Middle frontal gyrus (tissue), 1 donor: ENCODE results near the gene DNAH14.
"Not testable (repeated sequence)": the region's sequence is repeated elsewhere in the genome, so short reads cannot be mapped to it uniquely, and the experiment has no call there.

Experiments used
- DNase-seq: peaks from one replicate; pipeline ENCODE4 v3.0.0-alpha.2; 2015; ENCODE audit warnings: low spot score; ENCODE audit errors: extremely low spot score

The DNAH14 gene

DNA sequence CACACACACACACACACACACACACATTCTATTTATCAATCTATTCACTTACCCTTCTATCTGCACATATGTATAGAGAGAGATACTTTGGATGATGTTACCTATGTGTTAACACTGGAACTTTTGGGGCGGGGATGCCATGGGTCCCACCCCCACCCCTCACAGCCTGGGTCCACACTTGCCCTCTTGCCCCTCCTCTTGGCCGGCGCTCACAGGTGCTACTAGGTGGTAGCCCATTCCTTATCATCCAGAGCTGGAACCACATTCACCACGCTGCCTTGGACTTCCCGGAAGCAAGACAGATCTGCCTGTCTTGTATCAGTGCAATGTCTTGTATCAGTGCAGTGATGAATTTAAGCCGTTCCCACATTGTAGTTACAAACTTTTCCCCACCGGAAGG is 413.2 kb downstream of the DNAH14 start:
- no peak for DNase-seq

GRCh38 chr1:225343618-225344017 is 414.1 kb downstream of the DNAH14 start:
- DNase-seq: no peak

DNA sequence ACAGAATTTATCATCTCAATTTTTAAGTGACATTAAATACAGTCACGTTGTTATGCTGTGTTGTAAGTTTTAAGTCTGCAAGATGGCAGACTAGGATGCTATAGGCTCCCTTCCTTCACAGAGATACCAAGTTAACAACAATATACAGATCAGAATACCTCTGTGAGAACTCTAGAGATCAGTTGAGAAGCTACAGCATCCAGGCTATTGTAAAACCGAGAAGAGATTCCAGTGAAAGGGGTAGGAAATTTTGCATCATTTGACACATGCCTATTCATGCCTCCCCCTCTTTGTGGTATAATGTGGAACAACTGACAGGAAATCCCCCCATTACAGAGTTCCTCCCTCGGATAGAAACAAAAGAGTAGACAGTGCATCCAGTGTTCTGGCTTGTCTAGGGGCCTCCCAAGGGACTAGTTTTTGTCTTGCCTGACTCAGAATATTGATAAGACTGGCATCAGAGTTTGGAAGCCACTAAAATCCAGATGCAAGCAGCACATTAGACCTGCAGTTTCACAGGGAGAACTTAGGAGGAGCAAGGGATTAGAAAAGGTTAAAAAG is 417.7 kb downstream of the DNAH14 start:
- DNase-seq: no peak

- no peak for DNase-seq
These were observed 418.9 kb downstream of the DNAH14 start for GRCh38 chr1:225348400-225348799.

DNA sequence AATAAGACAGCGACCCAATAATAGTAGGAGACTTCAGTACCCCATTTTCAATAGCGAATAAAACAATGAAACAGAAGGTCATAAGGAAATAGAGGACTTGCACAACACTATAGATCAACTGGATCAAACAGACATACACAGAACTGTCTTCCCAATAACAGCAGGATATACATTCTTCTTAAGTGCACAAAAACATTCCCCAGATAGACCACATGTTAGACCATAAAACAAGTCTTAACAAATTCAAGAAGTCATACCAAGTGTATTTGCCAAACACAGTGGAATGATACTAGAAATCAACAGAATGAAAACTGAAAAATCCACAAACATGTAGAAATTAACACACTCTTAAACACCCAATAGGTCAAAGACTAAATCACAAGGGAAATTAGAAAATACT is 420.4 kb downstream of the DNAH14 start:
- DNase-seq: no peak

DNA sequence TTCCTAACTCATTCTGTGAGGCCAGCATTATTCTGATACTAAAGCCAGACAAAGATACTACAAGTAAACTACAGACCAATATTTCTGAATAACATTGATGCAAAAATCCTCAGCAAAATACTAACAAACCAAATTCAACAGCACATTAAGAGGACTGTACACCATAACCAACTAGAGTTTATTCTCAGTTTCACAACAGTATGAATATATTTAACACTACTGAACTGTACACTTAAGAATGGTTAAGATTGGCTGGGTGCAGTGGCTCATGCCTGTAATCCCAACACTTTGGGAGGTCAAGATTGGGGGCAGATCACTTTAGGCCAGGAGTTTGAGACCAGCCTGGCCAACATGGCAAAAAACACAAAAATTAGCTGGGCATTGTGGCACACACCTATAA is 421.4 kb downstream of the DNAH14 start:
- DNase-seq: no peak

DNA sequence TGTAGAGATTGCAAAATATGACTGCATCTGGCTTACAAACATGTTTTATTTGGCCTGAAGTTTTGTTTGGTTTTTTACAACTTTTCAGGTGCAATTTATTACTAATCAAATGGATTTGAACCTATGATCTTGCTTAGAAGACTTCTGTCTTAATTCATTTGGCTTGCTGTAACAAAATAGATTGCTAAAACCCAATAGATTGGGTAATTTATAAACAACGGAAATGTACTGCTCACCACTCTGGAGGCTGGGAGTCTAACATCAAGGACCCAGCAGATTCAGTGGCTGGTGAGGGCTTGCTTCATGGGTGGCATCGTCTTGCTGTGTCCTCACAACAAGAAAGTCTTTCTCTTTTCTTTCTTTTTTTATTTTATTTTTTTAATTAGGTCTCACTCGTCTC is 425.4 kb downstream of the DNAH14 start:
- no peak for DNase-seq

- no peak for DNase-seq
These were observed 426.4 kb downstream of the DNAH14 start for GRCh38 chr1:225355863-225356262.

GRCh38 chr1:225360119-225360518 is 430.6 kb downstream of the DNAH14 start:
- DNase-seq: no peak

DNA sequence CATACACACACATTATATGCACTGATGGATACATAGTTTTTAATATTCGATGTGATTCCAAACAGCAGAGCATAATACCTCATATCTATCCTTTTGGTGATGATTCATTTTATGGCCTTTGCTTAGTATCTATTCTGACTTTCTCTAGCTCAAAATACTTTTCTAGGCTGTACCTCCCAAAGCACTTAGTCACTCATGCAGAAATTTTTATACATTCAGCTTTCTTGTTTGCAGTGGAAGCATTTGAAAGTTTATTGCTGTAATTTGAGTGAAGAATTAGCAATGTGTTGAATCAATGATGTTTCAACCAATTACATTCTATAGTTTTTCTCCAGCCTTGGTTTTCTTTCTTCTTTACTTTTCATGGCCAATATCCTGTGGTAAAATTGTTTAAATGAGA is 431.7 kb downstream of the DNAH14 start:
- no peak for DNase-seq

- DNase-seq: no peak
These were observed 433.3 kb downstream of the DNAH14 start for GRCh38 chr1:225362805-225363204.

DNA sequence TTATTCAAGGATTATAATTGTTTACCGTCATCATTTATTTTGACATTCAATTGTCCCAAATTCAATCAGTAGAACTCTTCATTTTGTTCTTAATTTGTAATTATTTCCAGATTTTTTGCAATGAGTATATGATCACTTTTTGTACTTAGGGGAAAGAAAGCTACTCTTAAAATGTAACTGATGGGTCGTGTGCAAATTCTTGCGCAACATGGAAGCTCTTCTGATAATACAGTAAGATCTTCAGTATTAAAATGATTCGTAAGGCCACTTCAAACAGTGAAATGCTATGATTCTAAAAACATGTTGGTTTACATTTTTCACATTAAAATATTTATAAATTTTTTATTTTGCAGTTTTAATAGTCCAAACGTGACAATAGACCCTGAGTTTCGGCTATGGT is 435.0 kb downstream of the DNAH14 start:
- DNase-seq: no peak

DNA sequence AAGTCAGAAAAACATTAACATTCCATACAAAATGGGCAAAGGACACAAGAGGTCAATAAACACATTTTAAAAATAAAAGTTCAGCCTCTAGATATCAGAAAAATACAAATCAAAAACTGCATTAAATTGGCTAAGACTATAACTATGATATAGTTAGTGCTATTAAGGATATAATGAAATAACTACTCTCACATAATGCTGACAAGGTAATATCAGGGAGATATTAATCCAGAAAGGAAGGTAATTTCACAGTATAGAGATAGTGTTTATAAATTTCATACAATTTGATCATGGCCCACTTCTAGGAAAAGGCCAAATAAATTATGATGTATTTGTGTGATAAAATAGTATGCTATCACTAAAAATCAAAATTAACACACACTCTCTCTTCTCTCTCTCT is 436.5 kb downstream of the DNAH14 start:
- DNase-seq: no peak

DNA sequence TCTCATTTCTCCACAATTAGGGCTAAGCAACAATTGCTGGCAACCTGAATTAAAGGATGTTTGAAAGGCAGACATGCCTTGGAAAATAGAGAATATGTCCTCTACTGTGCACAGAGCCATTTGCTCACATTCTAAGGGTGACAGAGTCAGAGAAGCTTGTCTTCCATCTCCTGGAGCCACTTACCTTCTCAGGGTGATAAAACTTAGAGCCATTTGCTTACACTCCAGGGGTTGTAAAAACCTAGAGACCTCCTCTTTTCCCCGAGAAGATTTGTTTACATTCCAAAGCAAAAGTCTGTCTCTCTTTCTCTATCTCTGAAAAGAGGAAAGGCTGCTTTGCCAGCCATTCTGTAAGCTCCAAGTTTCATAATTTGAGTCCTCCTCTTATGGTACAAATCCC is 437.1 kb downstream of the DNAH14 start:
- no peak for DNase-seq

DNA sequence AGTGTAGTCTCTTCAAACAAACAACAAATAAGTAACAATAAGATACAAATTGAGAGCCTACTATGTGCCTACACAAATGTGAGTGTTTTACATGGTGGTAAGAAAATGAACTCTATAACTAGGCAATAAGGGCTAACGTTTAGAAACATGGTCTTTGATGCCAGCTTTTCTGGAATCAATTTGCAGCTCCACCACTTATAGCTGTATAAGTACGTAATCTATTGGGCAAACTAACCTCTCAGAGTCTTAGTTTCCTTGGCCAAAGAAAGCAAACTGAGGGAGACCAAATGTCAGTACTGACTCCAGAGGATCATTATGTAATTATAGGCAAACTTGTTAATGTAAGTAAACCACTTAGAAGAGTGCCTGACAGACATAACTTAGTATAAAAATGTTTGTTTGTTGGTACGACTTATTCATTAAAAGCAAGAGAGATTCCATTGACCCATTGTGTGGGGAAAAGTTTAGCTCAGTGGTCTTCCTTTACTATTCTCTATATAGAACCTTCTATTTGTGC is 438.6 kb downstream of the DNAH14 start:
- no peak for DNase-seq

DNA sequence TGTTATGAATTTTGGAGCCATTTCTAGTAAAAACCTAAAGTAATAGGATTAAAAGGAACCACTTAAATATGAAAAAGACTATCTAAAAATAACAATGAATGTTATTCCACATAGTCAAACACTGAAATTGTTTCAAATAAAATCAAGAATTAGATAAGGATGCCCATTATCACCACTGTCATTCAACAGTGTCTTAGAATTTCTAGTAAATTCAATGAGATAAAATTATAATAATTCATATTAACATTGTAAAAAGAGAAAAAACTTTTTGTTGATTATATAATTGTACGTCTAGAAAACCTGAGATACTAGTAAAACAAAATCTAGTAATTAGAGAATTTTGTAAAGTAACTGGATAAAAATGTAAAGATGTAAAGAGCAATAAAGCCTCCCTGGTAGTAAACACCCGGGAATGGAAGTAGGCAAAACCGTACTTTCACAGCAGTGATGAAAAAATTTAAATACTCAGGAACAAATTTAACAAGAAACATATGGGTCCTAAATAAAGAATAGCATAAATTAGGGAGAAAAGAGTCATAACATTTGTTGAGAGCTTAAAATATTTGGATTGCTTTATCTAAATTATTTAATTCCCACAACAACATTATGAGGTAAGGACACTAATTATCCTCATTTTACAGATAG is 442.0 kb downstream of the DNAH14 start:
- no peak for DNase-seq

DNA sequence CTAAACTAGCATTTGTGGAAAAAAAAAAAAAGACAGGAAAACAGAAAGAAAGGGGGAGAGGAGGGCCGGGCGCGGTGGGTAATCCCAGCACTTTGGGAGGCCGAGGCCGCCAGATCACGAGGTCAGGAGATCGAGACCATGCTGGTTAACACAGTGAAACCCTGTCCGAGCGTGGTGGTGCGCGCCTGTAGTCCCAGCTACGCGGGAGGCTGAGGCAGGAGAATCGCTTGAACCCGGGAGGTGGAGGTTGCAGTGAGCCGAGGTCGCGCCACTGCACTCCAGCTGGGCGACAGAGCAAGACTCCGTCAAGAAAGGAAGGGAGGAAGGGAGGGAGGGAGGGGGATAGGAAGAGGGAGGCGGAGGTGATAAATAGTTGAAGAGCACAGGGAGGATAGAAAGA is 443.7 kb downstream of the DNAH14 start:
- DNase-seq: no peak

DNA sequence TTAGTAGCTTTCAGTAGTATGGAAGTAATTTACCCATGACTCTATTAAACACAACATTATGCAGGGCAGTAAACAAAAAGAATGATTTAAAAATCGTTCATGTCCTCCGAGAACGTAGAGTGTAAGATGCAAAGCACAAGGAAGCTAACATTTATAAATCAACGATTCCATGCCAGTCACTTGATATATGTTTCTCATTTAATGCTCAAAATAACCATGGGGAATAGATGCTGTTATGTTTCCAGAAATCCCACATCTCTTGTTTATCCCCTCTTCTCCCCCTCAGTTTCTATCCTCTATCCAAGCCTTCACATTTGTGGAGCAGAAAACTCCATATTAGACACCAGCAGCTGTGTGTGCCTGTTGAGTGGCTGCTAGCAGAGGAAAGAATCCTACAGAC is 445.5 kb downstream of the DNAH14 start:
- DNase-seq: no peak

DNA sequence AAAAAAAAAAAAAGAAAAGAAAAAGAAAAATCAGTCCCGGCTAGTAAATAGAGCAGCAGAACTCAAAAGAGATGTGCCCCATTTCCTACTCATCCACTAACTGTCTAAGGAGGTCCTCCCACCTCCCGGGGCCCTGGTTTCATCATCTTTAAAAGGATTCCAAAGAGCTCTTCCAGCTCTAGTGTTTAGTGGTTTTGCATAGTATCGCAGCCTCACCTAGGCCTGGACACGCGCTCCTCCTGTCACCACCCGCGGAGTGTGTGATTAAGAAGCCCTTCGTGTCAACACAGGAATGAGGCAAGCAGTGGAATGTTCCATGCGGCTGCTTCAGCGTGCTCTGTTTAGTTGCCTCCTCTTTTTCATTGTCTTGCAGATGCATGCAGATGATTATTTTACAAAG is 449.4 kb downstream of the DNAH14 start:
- no peak for DNase-seq

- DNase-seq: no peak
These were observed 451.2 kb downstream of the DNAH14 start for GRCh38 chr1:225380691-225381090.

DNA sequence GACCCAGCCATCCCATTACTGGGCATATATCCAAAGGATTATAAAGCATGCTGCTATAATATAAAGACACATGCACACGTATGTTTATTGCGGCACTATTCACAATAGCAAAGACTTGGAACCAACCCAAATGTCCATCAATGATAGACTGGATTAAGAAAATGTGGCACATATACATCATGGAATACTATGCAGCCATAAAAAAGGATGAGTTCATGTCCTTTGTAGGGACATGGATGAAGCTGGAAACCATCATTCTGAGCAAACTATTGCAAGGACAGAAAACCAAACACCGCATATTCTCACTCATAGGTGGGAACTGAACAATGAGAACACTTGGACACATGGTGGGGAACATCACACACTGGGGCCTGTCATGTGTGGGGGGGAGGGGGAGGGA is 457.4 kb downstream of the DNAH14 start:
- not testable (repeated sequence) for DNase-seq

DNA sequence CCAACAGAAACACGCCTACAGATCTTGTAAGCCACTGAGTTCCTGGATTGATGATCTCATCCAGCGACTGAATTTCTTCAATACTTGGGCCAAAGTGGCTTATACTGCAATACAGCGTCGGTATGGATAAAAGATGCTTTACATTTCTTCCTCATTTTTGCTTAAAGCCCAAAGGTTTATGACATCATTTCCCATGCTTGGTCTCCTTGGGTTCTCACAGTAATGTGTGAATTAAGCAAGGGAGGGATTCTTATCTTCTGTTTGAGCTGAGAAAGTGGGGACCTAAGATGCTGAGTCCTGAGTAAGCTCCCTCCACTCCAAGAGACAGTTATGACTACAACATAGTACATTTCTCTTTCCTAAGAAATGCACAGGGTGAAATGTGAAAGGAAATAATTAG is 458.9 kb downstream of the DNAH14 start:
- DNase-seq: no peak

GRCh38 chr1:225389843-225390242 is 460.4 kb downstream of the DNAH14 start:
- no peak for DNase-seq
